Mesothelial cell of epicardium (in vitro differentiated cells): ENCODE measurements around the gene PDE4B. TPM values are rescaled to one million over a fixed set of nuclear protein-coding genes. Genes with fewer than 3 reads are reported as not detected.

Source experiments
- DNase-seq, 2 experiments: peaks; one replicate each; pipeline ENCODE4 v3.0.0; 2021; ENCODE audit warnings: low spot score in 2 of 2; ENCODE audit not compliant: unreplicated experiment in 2 of 2
- H3K27ac Mint-ChIP-seq: 2 replicates; pipeline ENCODE4 v1.8.0; 2021; ENCODE audit warnings: mixed read lengths
- H3K27me3 Mint-ChIP-seq: 2 replicates; pipeline ENCODE4 v1.8.0; 2021; ENCODE audit warnings: low read depth, mixed read lengths
- H3K36me3 Mint-ChIP-seq: 2 replicates; pipeline ENCODE4 v1.8.0; 2021; ENCODE audit warnings: mixed read lengths
- H3K4me1 Mint-ChIP-seq: 2 replicates; pipeline ENCODE4 v1.8.0; 2021; ENCODE audit warnings: mixed read lengths
- H3K4me3 Mint-ChIP-seq: 2 replicates; pipeline ENCODE4 v1.8.0; 2021; ENCODE audit warnings: mild to moderate bottlenecking, moderate library complexity, mixed read lengths
- H3K9me3 Mint-ChIP-seq: 2 replicates; pipeline ENCODE4 v1.8.0; 2021; ENCODE audit warnings: mixed read lengths
- total RNA-seq: library from RNA; stranded (reverse); gene quantifications from 3 replicates; pipeline ENCODE4 v1.2.1, GENCODE V29; 2021
- TF ChIP-seq, protein P1 (sequence below): fragments of 200-600 bp; sonication (generic); IDR thresholded peaks from one replicate; pipeline ENCODE4 v1.5.0; 2021; ENCODE audit warnings: antibody characterized with exemption; ENCODE audit not compliant: unreplicated experiment

The PDE4B gene
- total RNA-seq, 1 donor from 2014 or later = 22.3 TPM

DNA sequence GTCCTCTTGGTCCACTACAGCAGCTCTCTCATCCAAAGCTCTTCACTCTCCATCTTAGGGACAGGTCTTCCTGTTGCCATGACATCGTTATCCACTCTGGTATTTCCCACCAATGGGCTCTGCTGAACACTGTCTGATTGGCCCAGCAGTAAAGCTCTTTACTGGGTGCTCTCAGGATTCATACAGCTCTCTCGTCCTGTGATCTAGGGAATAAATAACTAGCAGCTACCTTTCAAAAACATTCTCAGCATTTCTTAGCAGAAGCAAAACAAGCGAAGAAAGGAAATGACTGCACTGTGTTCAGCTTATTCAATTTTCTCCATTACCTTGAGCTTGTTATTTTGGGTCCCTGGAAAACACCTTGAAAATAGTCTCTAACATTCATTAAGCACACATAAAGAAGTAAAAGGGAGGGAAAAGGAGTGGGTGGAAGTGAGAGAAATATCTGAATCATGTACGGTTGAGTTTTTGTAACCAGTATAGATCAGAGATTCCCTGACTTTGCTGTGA lies 577.8 kb downstream of the PDE4B start:
- Mint-ChIP-seq H3K4me1 (peaks cover 17% of the 10 kb centered on the region), H3K36me3 (peaks cover 66% of the 10 kb centered on the region), H3K9me3 (no peaks in the 10 kb centered on the region), H3K27me3 (no peaks in the 10 kb centered on the region), H3K4me3 (no peak overlapping the region), H3K27ac (no peak overlapping the region)
- TF ChIP-seq, protein P1, sequence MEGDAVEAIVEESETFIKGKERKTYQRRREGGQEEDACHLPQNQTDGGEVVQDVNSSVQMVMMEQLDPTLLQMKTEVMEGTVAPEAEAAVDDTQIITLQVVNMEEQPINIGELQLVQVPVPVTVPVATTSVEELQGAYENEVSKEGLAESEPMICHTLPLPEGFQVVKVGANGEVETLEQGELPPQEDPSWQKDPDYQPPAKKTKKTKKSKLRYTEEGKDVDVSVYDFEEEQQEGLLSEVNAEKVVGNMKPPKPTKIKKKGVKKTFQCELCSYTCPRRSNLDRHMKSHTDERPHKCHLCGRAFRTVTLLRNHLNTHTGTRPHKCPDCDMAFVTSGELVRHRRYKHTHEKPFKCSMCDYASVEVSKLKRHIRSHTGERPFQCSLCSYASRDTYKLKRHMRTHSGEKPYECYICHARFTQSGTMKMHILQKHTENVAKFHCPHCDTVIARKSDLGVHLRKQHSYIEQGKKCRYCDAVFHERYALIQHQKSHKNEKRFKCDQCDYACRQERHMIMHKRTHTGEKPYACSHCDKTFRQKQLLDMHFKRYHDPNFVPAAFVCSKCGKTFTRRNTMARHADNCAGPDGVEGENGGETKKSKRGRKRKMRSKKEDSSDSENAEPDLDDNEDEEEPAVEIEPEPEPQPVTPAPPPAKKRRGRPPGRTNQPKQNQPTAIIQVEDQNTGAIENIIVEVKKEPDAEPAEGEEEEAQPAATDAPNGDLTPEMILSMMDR = no peak
- DNase-seq = no peak

DNA sequence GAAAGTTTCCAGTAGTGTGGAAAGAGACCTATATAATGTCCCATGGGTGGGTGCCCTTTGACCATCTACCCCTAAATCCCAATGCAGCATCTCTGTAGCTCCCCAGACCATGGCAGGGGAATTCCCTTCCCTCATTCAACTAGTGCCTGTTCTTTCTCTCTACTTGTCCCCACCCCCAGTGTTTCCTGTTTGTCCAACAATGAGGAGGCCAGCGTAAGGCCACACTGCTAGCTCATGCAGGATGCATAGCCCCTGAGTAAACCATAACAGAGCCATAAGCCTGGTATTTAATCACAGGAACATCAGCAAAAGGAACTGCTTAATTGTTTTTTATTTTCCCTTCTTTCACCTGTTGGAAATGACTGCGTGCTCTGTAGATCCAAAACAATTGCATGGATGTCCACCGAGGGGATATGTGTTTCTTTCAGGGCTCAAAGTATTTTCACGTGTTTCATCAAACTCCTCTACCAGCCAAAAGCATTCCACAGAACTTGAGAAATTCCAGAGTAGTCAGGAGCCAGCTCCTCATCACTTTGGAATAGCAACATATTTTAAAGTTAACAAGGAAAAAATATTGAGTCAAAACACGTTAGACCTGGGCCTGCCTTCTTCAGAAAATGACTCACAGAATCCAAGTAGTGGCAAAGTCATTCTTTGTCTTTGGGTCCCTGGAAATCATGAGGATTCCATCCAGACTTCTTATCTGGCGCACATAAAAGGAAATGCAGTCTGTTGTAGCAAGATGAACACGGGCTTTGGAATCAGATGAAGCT lies 578.7 kb downstream of the PDE4B start:
- peak overlapping the region; percentile 30 for H3K27ac Mint-ChIP-seq
- no peak for DNase-seq
- H3K4me1 Mint-ChIP-seq = peaks cover 15% of the 10 kb centered on the region
- H3K36me3 Mint-ChIP-seq = peaks cover 59% of the 10 kb centered on the region
- no peak overlapping the region for H3K4me3 Mint-ChIP-seq
- H3K9me3 Mint-ChIP-seq = no peaks in the 10 kb centered on the region
- TF ChIP-seq, protein P1 = no peak
- no peaks in the 10 kb centered on the region for H3K27me3 Mint-ChIP-seq

DNA sequence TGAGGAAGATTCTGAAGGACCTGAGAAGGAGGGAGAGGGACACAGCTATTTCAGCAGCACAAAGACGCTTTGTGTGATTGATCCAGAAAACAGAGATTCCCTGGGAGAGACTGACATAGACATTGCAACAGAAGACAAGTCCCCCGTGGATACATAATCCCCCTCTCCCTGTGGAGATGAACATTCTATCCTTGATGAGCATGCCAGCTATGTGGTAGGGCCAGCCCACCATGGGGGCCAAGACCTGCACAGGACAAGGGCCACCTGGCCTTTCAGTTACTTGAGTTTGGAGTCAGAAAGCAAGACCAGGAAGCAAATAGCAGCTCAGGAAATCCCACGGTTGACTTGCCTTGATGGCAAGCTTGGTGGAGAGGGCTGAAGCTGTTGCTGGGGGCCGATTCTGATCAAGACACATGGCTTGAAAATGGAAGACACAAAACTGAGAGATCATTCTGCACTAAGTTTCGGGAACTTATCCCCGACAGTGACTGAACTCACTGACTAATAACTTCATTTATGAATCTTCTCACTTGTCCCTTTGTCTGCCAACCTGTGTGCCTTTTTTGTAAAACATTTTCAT lies 579.9 kb downstream of the PDE4B start:
- TF ChIP-seq, protein P1 = no peak
- no peaks in the 10 kb centered on the region for H3K27me3 Mint-ChIP-seq
- H3K4me1 Mint-ChIP-seq = peaks cover 15% of the 10 kb centered on the region
- no peaks in the 10 kb centered on the region for H3K9me3 Mint-ChIP-seq
- H3K27ac Mint-ChIP-seq = no peak overlapping the region
- peaks cover 47% of the 10 kb centered on the region for H3K36me3 Mint-ChIP-seq
- no peak overlapping the region for H3K4me3 Mint-ChIP-seq
- DNase-seq = no peak

DNA sequence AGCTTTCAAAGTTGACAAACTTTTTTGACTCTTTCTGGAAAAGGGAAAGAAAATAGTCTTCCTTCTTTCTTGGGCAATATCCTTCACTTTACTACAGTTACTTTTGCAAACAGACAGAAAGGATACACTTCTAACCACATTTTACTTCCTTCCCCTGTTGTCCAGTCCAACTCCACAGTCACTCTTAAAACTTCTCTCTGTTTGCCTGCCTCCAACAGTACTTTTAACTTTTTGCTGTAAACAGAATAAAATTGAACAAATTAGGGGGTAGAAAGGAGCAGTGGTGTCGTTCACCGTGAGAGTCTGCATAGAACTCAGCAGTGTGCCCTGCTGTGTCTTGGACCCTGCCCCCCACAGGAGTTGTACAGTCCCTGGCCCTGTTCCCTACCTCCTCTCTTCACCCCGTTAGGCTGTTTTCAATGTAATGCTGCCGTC lies 580.5 kb downstream of the PDE4B start:
- Mint-ChIP-seq H3K27ac (no peak overlapping the region), H3K36me3 (peaks cover 43% of the 10 kb centered on the region), H3K4me3 (no peak overlapping the region), H3K9me3 (no peaks in the 10 kb centered on the region), H3K4me1 (peaks cover 15% of the 10 kb centered on the region), H3K27me3 (no peaks in the 10 kb centered on the region)
- DNase-seq = no peak
- TF ChIP-seq, protein P1 = no peak

DNA sequence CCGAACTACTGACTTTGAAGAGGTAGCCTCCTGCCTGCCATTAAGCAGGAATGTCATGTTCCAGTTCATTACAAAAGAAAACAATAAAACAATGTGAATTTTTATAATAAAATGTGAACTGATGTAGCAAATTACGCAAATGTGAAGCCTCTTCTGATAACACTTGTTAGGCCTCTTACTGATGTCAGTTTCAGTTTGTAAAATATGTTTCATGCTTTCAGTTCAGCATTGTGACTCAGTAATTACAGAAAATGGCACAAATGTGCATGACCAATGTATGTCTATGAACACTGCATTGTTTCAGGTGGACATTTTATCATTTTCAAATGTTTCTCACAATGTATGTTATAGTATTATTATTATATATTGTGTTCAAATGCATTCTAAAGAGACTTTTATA lies 581.5 kb downstream of the PDE4B start:
- H3K4me3 Mint-ChIP-seq = no peak overlapping the region
- no peak for DNase-seq

More for the DNA sequence above, 581.5 kb downstream of the PDE4B start:
- Mint-ChIP-seq H3K36me3 (peaks cover 35% of the 10 kb centered on the region), H3K27me3 (no peaks in the 10 kb centered on the region), H3K27ac (no peak overlapping the region), H3K9me3 (no peaks in the 10 kb centered on the region), H3K4me1 (peaks cover 15% of the 10 kb centered on the region)
- TF ChIP-seq, protein P1 = no peak
